ENCODE measurements around the gene CMYA5.
"Not testable (repeated sequence)": the region's sequence is repeated elsewhere in the genome, so short reads cannot be mapped to it uniquely, and the experiment has no call there.

CMYA5 gene

GRCh38 chr5:79753092-79753491 is 63.5 kb downstream of the CMYA5 start:
- no peak for DNase-seq

- no peak for DNase-seq
Observed at GRCh38 chr5:79753877-79754645, 64.4 kb downstream of the CMYA5 start.

GRCh38 chr5:79754865-79755555 is 65.4 kb downstream of the CMYA5 start:
- DNase-seq, result no peak

GRCh38 chr5:79756076-79756475 is 66.4 kb downstream of the CMYA5 start:
- no peak for DNase-seq

- no peak for DNase-seq
Observed at GRCh38 chr5:79759436-79759835, 69.8 kb downstream of the CMYA5 start.

GRCh38 chr5:79759848-79760247 is 70.2 kb downstream of the CMYA5 start:
- DNase-seq, result no peak

- no peak for DNase-seq
Observed at GRCh38 chr5:79762929-79763328, 73.3 kb downstream of the CMYA5 start.

- not testable (repeated sequence) for DNase-seq
Observed at GRCh38 chr5:79764147-79764546, 74.5 kb downstream of the CMYA5 start.

- no peak for DNase-seq
Observed at GRCh38 chr5:79771387-79771786, 81.8 kb downstream of the CMYA5 start.

- no peak for DNase-seq
Observed at GRCh38 chr5:79772651-79773050, 83.0 kb downstream of the CMYA5 start.

GRCh38 chr5:79773612-79774011 is 84.0 kb downstream of the CMYA5 start:
- no peak for DNase-seq

- no peak for DNase-seq
Observed at GRCh38 chr5:79774171-79774854, 84.7 kb downstream of the CMYA5 start.

- no peak for DNase-seq
Observed at GRCh38 chr5:79774855-79775237, 85.2 kb downstream of the CMYA5 start.

GRCh38 chr5:79784741-79785140 is 95.1 kb downstream of the CMYA5 start:
- DNase-seq, result not testable (repeated sequence)

GRCh38 chr5:79785983-79786382 is 96.3 kb downstream of the CMYA5 start:
- no peak for DNase-seq

- no peak for DNase-seq
Observed at GRCh38 chr5:79787448-79787847, 97.8 kb downstream of the CMYA5 start.

GRCh38 chr5:79791843-79792242 is 102.2 kb downstream of the CMYA5 start:
- DNase-seq, result no peak

- no peak for DNase-seq
Observed at GRCh38 chr5:79792463-79792862, 102.8 kb downstream of the CMYA5 start.

GRCh38 chr5:79793304-79793703 is 103.7 kb downstream of the CMYA5 start:
- DNase-seq, result no peak

GRCh38 chr5:79793722-79794121 is 104.1 kb downstream of the CMYA5 start:
- DNase-seq, result no peak

GRCh38 chr5:79794347-79794746 is 104.7 kb downstream of the CMYA5 start:
- DNase-seq, result no peak

- no peak for DNase-seq
Observed at GRCh38 chr5:79795764-79796398, 106.2 kb downstream of the CMYA5 start.

- DNase-seq, result no peak
Observed at GRCh38 chr5:79798893-79799590, 109.4 kb downstream of the CMYA5 start.
